ENCODE measurements around the gene REC114. TPM values are rescaled to one million over a fixed set of nuclear protein-coding genes. Genes with fewer than 3 reads are reported as not detected.

The REC114 gene
- total and polyA plus RNA-seq, 2 donors (not counting 3 experiments of a cell fraction or from before 2014, with no cell fraction given): not detected

- Histone ChIP-seq H3K9ac (replicated peaks; ENCODE audit: extremely low read depth, insufficient read depth, low read length) (no peak overlapping the region), H3K79me2 (ENCODE audit: control insufficient read depth, insufficient read depth, low read length) (no peaks in the 10 kb centered on the region), H3K4me2 (ENCODE audit: insufficient read depth, low read length) (no peak overlapping the region), H4K20me1 (replicated peaks; ENCODE audit: control insufficient read depth, extremely low read depth, insufficient read depth, low read length) (no peaks in the 10 kb centered on the region), H3K4me3 (replicated peaks in 1 of 3; ENCODE audit: insufficient read depth in 1 of 3, low read depth in 1 of 3, low read length in 3 of 3) (no peak overlapping the region), H3K4me1 (ENCODE audit: control insufficient read depth, extremely low read depth, insufficient read depth, low read length) (no peaks in the 10 kb centered on the region), H3K27me3 (ENCODE audit: control insufficient read depth in 2 of 2, insufficient read depth in 2 of 2, low read length in 2 of 2) (no peaks in the 10 kb centered on the region), H3K36me3 (ENCODE audit: control insufficient read depth in 2 of 2, extremely low read depth in 1 of 2, insufficient read depth in 2 of 2, low read length in 2 of 2) (no peaks in the 10 kb centered on the region), H3K27ac (ENCODE audit: insufficient read depth, low read depth, low read length) (no peak overlapping the region), H2AFZ (ENCODE audit: low read depth, low read length) (no peak overlapping the region), H3K9me3 (replicated peaks; ENCODE audit: control insufficient read depth, insufficient read depth, low read length) (no peaks in the 10 kb centered on the region), H3K9me1 (replicated peaks; ENCODE audit: control insufficient read depth, extremely low read depth, insufficient read depth, low read length) (no peaks in the 10 kb centered on the region)
- FAIRE-seq: no peak
- intact Hi-C loops (cut with micrococcal nuclease) (no loop called here), dilution Hi-C loops (cut with MboI; ENCODE audit: extremely low pct_ligation_motif_present, low sequenced_read_pairs) (no loop called here)
- DNase-seq (ENCODE audit: low read depth, low spot score): no peak
- no TSS peak for BruUV-seq (replicated peaks)
- ChIA-PET CTCF (interaction anchor here (1.8 kb wide), 1 partner anchor 12 kb away, joined by 6 read pairs; no protein-coding TSS in a partner anchor), POLR2A (no interaction called here)
- TF ChIP-seq CTCF (IDR thresholded peaks at IDR 0.05; ENCODE audit: extremely low read depth in 1 of 2, insufficient read depth in 1 of 2, low read depth in 1 of 2, low read length in 2 of 2) (no peak), MYC (IDR thresholded peaks at IDR 0.05; ENCODE audit: low read depth, low read length) (no peak), MAX (IDR thresholded peaks at IDR 0.05; ENCODE audit: insufficient read depth, insufficient read length) (no peak), EZH2 (IDR thresholded peaks at IDR 0.05; ENCODE audit: borderline replicate concordance, low read depth, low read length, severe bottlenecking) (no peak), GATA2 (IDR thresholded peaks at IDR 0.05; ENCODE audit: insufficient read depth, insufficient read length, low read depth, low read length) (no peak), POLR2AphosphoS5 (IDR thresholded peaks at IDR 0.05; ENCODE audit: insufficient read depth, low read depth, low read length) (no peak), POLR2A (IDR thresholded peaks at IDR 0.05; ENCODE audit: low read depth, low read length) (no peak), JUN (IDR thresholded peaks at IDR 0.05; ENCODE audit: borderline replicate concordance, insufficient read depth, insufficient read length, low read depth) (no peak), FOS (IDR thresholded peaks at IDR 0.05; ENCODE audit: borderline replicate concordance, insufficient read depth, low read length) (no peak)
Measured at GRCh38 chr15:73483053-73483452, 40.1 kb downstream of the REC114 start.
